ENCODE results near the gene RICTOR. TPM values are rescaled to one million over a fixed set of nuclear protein-coding genes. Genes with fewer than 3 reads are reported as not detected.

The RICTOR gene
- total and polyA plus RNA-seq, 10 donors, result 6.3 to 70.9 (median 58.5) TPM

DNA sequence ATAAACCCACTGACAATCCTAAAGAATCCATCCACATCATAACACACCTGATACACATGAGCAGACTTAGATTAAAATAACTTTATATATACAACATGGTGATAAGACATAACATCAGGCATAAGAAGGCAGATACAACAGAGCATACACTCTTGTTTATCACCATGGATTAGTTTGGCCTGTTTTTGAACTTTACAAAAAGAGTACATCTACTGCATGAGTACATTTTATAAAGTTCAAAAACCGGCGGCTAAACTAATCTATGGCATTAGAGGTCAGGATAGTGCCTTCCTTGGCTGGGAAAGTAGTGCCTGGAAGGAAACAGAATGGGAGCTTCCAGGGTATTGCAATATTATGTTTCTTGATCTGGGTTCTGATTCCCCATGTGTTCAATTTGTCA is 15.1 kb downstream of the RICTOR start:
- 63 to 84% (median 77%) methylated on average over 2 of the region's 2 CpGs for WGBS, 5 donors
- Histone ChIP-seq H3K27ac (peak overlapping the region in 5 of 8 donors; percentile 5 to 77 (median 65)), H3K9me3 (no peaks in the 10 kb centered on the region), H3K27me3 (replicated peaks in 1 of 7) (no peaks in the 10 kb centered on the region), H3K36me3 (peaks cover 0 to 14% (median 2%) of the 10 kb centered on the region in 6 donors), H3K4me3 (no peak overlapping the region), H3K4me1 (peaks cover 17 to 96% (median 60%) of the 10 kb centered on the region in 6 donors)
- TF ChIP-seq POLR2A (IDR thresholded peaks at IDR 0.05), result no peak
- TF ChIP-seq, protein P1, sequence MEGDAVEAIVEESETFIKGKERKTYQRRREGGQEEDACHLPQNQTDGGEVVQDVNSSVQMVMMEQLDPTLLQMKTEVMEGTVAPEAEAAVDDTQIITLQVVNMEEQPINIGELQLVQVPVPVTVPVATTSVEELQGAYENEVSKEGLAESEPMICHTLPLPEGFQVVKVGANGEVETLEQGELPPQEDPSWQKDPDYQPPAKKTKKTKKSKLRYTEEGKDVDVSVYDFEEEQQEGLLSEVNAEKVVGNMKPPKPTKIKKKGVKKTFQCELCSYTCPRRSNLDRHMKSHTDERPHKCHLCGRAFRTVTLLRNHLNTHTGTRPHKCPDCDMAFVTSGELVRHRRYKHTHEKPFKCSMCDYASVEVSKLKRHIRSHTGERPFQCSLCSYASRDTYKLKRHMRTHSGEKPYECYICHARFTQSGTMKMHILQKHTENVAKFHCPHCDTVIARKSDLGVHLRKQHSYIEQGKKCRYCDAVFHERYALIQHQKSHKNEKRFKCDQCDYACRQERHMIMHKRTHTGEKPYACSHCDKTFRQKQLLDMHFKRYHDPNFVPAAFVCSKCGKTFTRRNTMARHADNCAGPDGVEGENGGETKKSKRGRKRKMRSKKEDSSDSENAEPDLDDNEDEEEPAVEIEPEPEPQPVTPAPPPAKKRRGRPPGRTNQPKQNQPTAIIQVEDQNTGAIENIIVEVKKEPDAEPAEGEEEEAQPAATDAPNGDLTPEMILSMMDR (IDR thresholded peaks at IDR 0.05 in 8 of 11, conservative IDR thresholded peaks at IDR 0.05 in 3 of 11), result no peak
- TF ChIP-seq POLR2AphosphoS5 (IDR thresholded peaks at IDR 0.05), result no peak
- DNase-seq, result no peak
- intact Hi-C loops (cut with DNase I; ENCODE audit: low total_unique reads), result no loop called here

- TF ChIP-seq, protein P1 (IDR thresholded peaks at IDR 0.05 in 8 of 11, conservative IDR thresholded peaks at IDR 0.05 in 3 of 11), result no peak
- no peak for TF ChIP-seq POLR2A (IDR thresholded peaks at IDR 0.05)
- no peak for TF ChIP-seq POLR2AphosphoS5 (IDR thresholded peaks at IDR 0.05)
- Histone ChIP-seq H3K4me1 (peaks cover 17 to 89% (median 53%) of the 10 kb centered on the region in 6 donors), H3K4me3 (peak overlapping the region in 6 of 8 donors; percentile 4 to 48 (median 24)), H3K9me3 (no peaks in the 10 kb centered on the region), H3K27ac (peak overlapping the region; percentile 3 to 77 (median 48)), H3K36me3 (peaks cover 0 to 14% (median 2%) of the 10 kb centered on the region in 6 donors), H3K27me3 (replicated peaks in 1 of 7) (no peaks in the 10 kb centered on the region)
- 40 to 76% (median 49%) methylated on average over 2 of the region's 2 CpGs for WGBS, 5 donors
- intact Hi-C loops (cut with DNase I; ENCODE audit: low total_unique reads), result no loop called here
- DNase-seq, result no peak
These were observed 15.8 kb downstream of the RICTOR start for GRCh38 chr5:39058178-39058921.

GRCh38 chr5:39057734-39058133 is 16.5 kb downstream of the RICTOR start:
- Histone ChIP-seq H3K27me3 (replicated peaks in 1 of 7) (no peaks in the 10 kb centered on the region), H3K4me3 (peak overlapping the region in 6 of 8 donors; percentile 4 to 48 (median 24)), H3K9me3 (no peaks in the 10 kb centered on the region), H3K36me3 (peaks cover 0 to 14% (median 2%) of the 10 kb centered on the region in 6 donors), H3K4me1 (peaks cover 17 to 83% (median 47%) of the 10 kb centered on the region in 6 donors), H3K27ac (peak overlapping the region; percentile 3 to 77 (median 48))
- TF ChIP-seq, protein P1 (IDR thresholded peaks at IDR 0.05 in 8 of 11, conservative IDR thresholded peaks at IDR 0.05 in 3 of 11), result no peak
- no peak for TF ChIP-seq POLR2A (IDR thresholded peaks at IDR 0.05)
- WGBS, 5 donors, result 4 to 8% (median 7%) methylated on average over 2 of the region's 2 CpGs
- DNase-seq, result no peak
- intact Hi-C loops (cut with DNase I; ENCODE audit: low total_unique reads), result no loop called here

DNA sequence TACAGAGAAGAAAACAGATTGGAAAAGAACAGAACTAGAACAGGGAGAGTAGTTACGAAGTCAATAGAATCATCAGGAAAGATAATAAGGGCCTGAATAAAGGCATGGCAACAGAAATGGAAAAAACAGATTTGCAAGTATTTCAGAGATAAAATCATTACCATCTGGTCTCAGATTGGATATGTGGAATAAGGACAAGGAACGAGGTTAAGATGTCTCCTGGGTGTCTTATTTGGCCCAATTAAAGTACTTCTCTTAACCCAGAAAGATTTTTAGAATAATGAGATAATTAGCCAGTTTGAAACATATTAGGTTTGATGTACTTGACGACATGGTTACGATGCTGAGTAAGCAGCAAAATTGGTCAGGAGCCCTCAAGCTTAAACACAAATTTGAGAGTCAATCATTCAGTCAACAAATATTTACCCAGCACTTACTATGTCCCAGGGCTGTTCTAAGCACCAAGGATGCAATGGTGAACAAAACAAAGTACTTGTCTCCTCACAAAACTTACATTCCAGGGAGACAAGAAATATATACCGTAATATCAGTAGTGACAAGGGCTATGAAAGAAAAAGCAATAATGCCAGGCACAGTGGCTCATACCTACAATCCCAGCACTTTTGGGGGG is 18.3 kb downstream of the RICTOR start:
- H3K4me3 ChIP-seq, result no peak overlapping the region
- WGBS, 5 donors, result 94 to 97% (median 96%) methylated on average over 5 of the region's 5 CpGs
- no peaks in the 10 kb centered on the region for H3K9me3 ChIP-seq
- peaks cover 0 to 10% (median 2%) of the 10 kb centered on the region in 6 donors for H3K36me3 ChIP-seq
- intact Hi-C loops (cut with DNase I; ENCODE audit: low total_unique reads), result no loop called here
- H3K4me1 ChIP-seq, result peaks cover 17 to 70% (median 35%) of the 10 kb centered on the region in 6 donors
- DNase-seq, result no peak
- H3K27ac ChIP-seq, result no peak overlapping the region
- no peaks in the 10 kb centered on the region for H3K27me3 ChIP-seq (replicated peaks in 1 of 7)
- TF ChIP-seq POLR2AphosphoS5 (IDR thresholded peaks at IDR 0.05) (no peak), POLR2A (IDR thresholded peaks at IDR 0.05) (no peak)
- TF ChIP-seq, protein P1 (IDR thresholded peaks at IDR 0.05 in 8 of 11, conservative IDR thresholded peaks at IDR 0.05 in 3 of 11), result no peak

All from spleen (tissue), 11 donors.